Tibial artery (tissue), 4 donors: ENCODE measurements around the gene GPC2.
"Not testable (repeated sequence)": the region's sequence is repeated elsewhere in the genome, so short reads cannot be mapped to it uniquely, and the experiment has no call there.

Source experiments
- DNase-seq, 2 donors: peaks; one replicate each; pipeline ENCODE4 v3.0.0-alpha.2; 2019
- H3K27ac ChIP-seq, 2 donors: fragments of 200-600 bp; sonication (generic) in 1 of 2; 1 replicate in 1 of 2; 2 replicates in 1 of 2; pipeline ENCODE4 v1.5.1; 2018 to 2019; ENCODE audit warnings: mild to moderate bottlenecking in 1 of 2
- H3K27me3 ChIP-seq, 2 donors: fragments of 200-600 bp; sonication (generic) in 1 of 2; one replicate each; pipeline versions ENCODE4 v1.5.1 to v1.6.0; 2016 to 2019
- H3K36me3 ChIP-seq, 3 donors: fragments of 200-600 bp; sonication (generic) in 2 of 3; one replicate each; pipeline ENCODE4 v1.5.1; 2016 to 2019; ENCODE audit warnings: mild to moderate bottlenecking in 2 of 3
- H3K4me1 ChIP-seq, 4 donors: fragments of 200-600 bp; sonication (generic) in 2 of 4; 1 replicate in 3 of 4; 2 replicates in 1 of 4; pipeline ENCODE4 v1.5.1; 2016 to 2019
- H3K4me3 ChIP-seq, 2 donors: fragments of 200-600 bp; sonication (generic) in 1 of 2; 1 replicate in 1 of 2; 2 replicates in 1 of 2; pipeline ENCODE4 v1.5.1; 2018 to 2019; ENCODE audit warnings: mild to moderate bottlenecking in 2 of 2
- H3K9me3 ChIP-seq, 3 donors: fragments of 200-600 bp; sonication (generic) in 1 of 3; one replicate each; pipeline ENCODE4 v1.5.1; 2016 to 2019
- CTCF ChIP-seq, 2 experiments: fragments of 200-600 bp in 1 of 2; fragments of 450-650 bp in 1 of 2; IDR thresholded peaks; one replicate each; pipeline ENCODE4 v1.5.1; 2017 to 2019; ENCODE audit warnings: antibody characterized with exemption in 2 of 2, mild to moderate bottlenecking in 1 of 2, moderate library complexity in 1 of 2
- intact Hi-C: fragments of 100-400 bp; cut with DNase I; formaldehyde crosslinking; loops from one replicate; pipeline ENCODE4 v1.15.0; 2023; ENCODE audit warnings: low total_unique reads

Gene GPC2

DNA sequence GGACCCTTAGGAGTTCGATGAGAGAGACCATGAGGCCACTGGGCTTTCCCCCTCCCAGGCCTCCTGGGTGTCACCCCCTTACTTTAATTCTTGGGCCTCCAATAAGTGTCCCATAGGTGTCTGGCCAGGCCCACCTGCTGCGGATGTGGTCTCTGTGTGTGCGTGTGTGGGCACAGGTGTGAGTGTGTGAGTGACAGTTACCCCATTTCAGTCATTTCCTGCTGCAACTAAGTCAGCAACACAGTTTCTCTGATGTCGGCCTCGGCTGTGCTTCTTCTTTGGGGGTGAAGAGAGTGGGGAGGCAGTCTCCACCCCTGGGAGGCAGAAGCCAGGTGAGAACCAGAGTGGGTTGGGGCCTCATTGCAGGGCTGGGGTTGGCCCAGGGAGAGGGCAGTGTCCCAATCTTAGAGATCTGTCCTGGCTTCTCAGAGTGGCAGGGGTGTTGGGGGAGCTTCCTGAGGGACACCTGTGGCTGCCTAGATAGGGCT lies 44.1 kb upstream of the GPC2 start:
- TF ChIP-seq CTCF (IDR thresholded peaks at IDR 0.05), result no peak
- no peak overlapping the region for H3K27ac ChIP-seq
- H3K4me1 ChIP-seq, result no peaks in the 10 kb centered on the region
- peaks cover 0 to 50% (median 17%) of the 10 kb centered on the region in 3 donors for H3K36me3 ChIP-seq
- H3K9me3 ChIP-seq, result no peaks in the 10 kb centered on the region
- H3K27me3 ChIP-seq, result no peaks in the 10 kb centered on the region
- DNase-seq, result no peak
- intact Hi-C loops, result no loop called here
- no peak overlapping the region for H3K4me3 ChIP-seq

- Histone ChIP-seq H3K9me3 (no peaks in the 10 kb centered on the region), H3K4me1 (no peaks in the 10 kb centered on the region), H3K36me3 (peaks cover 0 to 50% (median 17%) of the 10 kb centered on the region in 3 donors), H3K27me3 (no peaks in the 10 kb centered on the region), H3K27ac (no peak overlapping the region), H3K4me3 (no peak overlapping the region)
- TF ChIP-seq CTCF (IDR thresholded peaks at IDR 0.05), result no peak
- DNase-seq, result no peak
- intact Hi-C loops, result no loop called here
Measured at GRCh38 chr7:100220586-100221230, 43.5 kb upstream of the GPC2 start.

GRCh38 chr7:100219801-100220585 lies 42.8 kb upstream of the GPC2 start, which contains the start of gene PVRIG:
Gene PVRIG, plus strand, starts transcription at chr7:100219949. Its CDS starts 22 bp downstream, at chr7:100219971.
- intact Hi-C loops, result loop anchor here (5.0 kb wide), 1 partner anchor 83 kb away; no protein-coding TSS in a partner anchor
- H3K27ac ChIP-seq, H3K27me3 ChIP-seq, H3K9me3 ChIP-seq, DNase-seq, H3K4me3 ChIP-seq, H3K4me1 ChIP-seq: not testable (repeated sequence)
- H3K36me3 ChIP-seq, result peaks cover 0 to 50% (median 17%) of the 10 kb centered on the region in 3 donors

- H3K4me1 ChIP-seq, result no peaks in the 10 kb centered on the region
- TF ChIP-seq CTCF (IDR thresholded peaks at IDR 0.05), result no peak
- peaks cover 0 to 44% (median 17%) of the 10 kb centered on the region in 3 donors for H3K36me3 ChIP-seq
- no peak overlapping the region for H3K27ac ChIP-seq
- no peak for DNase-seq
- H3K27me3 ChIP-seq, result no peaks in the 10 kb centered on the region
- H3K4me3 ChIP-seq, result no peak overlapping the region
- intact Hi-C loops, result loop anchor here (5.0 kb wide), 1 partner anchor 82 kb away; no protein-coding TSS in a partner anchor
- H3K9me3 ChIP-seq, result no peaks in the 10 kb centered on the region
Measured at GRCh38 chr7:100219271-100219737, 42.1 kb upstream of the GPC2 start.

DNA sequence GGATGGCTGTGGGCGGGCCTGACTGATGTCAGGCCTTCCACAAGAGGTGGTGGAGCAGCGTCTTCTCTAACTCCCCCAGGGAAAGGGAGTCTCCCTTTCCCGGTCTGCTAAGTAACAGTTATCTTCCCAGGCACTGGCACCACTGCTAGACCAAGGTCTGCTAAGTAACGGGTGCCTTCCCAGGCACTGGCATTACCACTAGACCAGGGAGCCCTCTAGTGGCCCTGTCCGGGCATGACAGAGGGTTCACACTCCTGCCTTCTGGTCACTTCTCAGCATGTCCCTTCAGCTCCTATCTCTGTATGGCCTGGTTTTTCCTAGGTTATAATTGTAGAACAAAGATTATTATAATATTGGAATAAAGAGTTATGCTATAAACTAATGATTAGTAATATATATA lies 40.8 kb upstream of the GPC2 start:
- intact Hi-C loops, result loop anchor here (5.0 kb wide), 1 partner anchor 81 kb away; no protein-coding TSS in a partner anchor
- DNase-seq, result peak; percentile 90 to 93
- H3K4me1 ChIP-seq, H3K9me3 ChIP-seq, H3K27me3 ChIP-seq, H3K27ac ChIP-seq, H3K4me3 ChIP-seq: not testable (repeated sequence)
- H3K36me3 ChIP-seq, result peaks cover 0 to 32% (median 17%) of the 10 kb centered on the region in 3 donors
- TF ChIP-seq CTCF (IDR thresholded peaks at IDR 0.05), result peak; percentile 11 to 51

GRCh38 chr7:100215895-100216294 lies 38.7 kb upstream of the GPC2 start:
- H3K4me1 ChIP-seq, result no peaks in the 10 kb centered on the region
- H3K27ac ChIP-seq, result no peak overlapping the region
- no peak overlapping the region for H3K4me3 ChIP-seq
- H3K36me3 ChIP-seq, result peaks cover 0 to 12% (median 1%) of the 10 kb centered on the region in 3 donors
- H3K9me3 ChIP-seq, result no peaks in the 10 kb centered on the region
- no peak for DNase-seq
- TF ChIP-seq CTCF (IDR thresholded peaks at IDR 0.05), result no peak
- intact Hi-C loops, result loop anchor here (5.0 kb wide), 1 partner anchor 79 kb away; no protein-coding TSS in a partner anchor
- H3K27me3 ChIP-seq, result peaks cover 0 to 9% of the 10 kb centered on the region in 2 donors

DNA sequence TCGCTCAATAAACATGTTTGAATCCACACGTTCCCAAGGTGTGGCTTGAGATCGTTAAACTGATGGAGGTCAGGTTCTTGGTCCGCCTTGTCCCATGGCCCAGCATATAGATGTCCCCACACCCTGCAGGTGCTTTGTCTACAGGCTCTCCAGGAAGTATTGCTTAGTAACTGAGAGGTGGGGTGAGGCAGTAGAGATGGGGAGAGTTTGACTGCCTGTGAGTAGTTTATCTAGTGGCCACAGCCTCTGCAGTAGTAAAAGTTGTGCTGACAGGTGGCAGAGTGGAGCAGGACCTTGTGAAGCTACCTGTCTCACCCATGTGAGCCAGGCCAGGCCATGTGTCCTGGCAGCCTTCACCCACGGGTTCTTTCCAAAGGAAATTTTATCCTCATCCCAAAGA lies 37.2 kb upstream of the GPC2 start:
- H3K4me1 ChIP-seq, DNase-seq, H3K4me3 ChIP-seq, H3K27ac ChIP-seq, intact Hi-C loops, H3K9me3 ChIP-seq, H3K36me3 ChIP-seq: not testable (repeated sequence)
- H3K27me3 ChIP-seq, result peaks cover 0 to 16% of the 10 kb centered on the region in 2 donors
